ENCODE data around the gene DTL.

DTL gene

GRCh38 chr1:212098771-212099170, 63.2 kb downstream of the DTL start:
- DNase-seq, result no peak

GRCh38 chr1:212101251-212101650, 65.7 kb downstream of the DTL start:
- no peak for DNase-seq

GRCh38 chr1:212101735-212102134, 66.2 kb downstream of the DTL start:
- DNase-seq, result no peak

GRCh38 chr1:212104586-212105325, 69.2 kb downstream of the DTL start:
- no peak for DNase-seq

- DNase-seq, result no peak
These were observed 70.8 kb downstream of the DTL start for GRCh38 chr1:212106286-212106792.

- DNase-seq, result no peak
These were observed 71.9 kb downstream of the DTL start for GRCh38 chr1:212107481-212107880.

- DNase-seq, result no peak
These were observed 72.6 kb downstream of the DTL start for GRCh38 chr1:212108187-212108586.

- DNase-seq, result no peak
These were observed 73.4 kb downstream of the DTL start for GRCh38 chr1:212108981-212109380.

- no peak for DNase-seq
These were observed 74.2 kb downstream of the DTL start for GRCh38 chr1:212109728-212110127.

GRCh38 chr1:212110617-212111016, 75.1 kb downstream of the DTL start:
- DNase-seq, result no peak

GRCh38 chr1:212111536-212111935, 76.0 kb downstream of the DTL start:
- DNase-seq, result no peak

GRCh38 chr1:212113706-212114105, 78.2 kb downstream of the DTL start:
- no peak for DNase-seq

- no peak for DNase-seq
These were observed 82.8 kb downstream of the DTL start for GRCh38 chr1:212118167-212118871.

GRCh38 chr1:212118872-212119260, 83.3 kb downstream of the DTL start:
- DNase-seq, result no peak

- DNase-seq, result no peak
These were observed 83.9 kb downstream of the DTL start for GRCh38 chr1:212119397-212119837.

- no peak for DNase-seq
These were observed 84.3 kb downstream of the DTL start for GRCh38 chr1:212119863-212120262.

GRCh38 chr1:212121779-212122178, 86.2 kb downstream of the DTL start:
- DNase-seq, result no peak

GRCh38 chr1:212124690-212125582, 89.4 kb downstream of the DTL start:
- no peak for DNase-seq

GRCh38 chr1:212125654-212126053, 90.1 kb downstream of the DTL start:
- DNase-seq, result no peak

- no peak for DNase-seq
These were observed 91.7 kb downstream of the DTL start for GRCh38 chr1:212127221-212127620.

- no peak for DNase-seq
These were observed 94.2 kb downstream of the DTL start for GRCh38 chr1:212129781-212130180.

- DNase-seq, result no peak
These were observed 96.5 kb downstream of the DTL start for GRCh38 chr1:212132025-212132424.

- DNase-seq, result no peak
These were observed 97.8 kb downstream of the DTL start for GRCh38 chr1:212133319-212133718.
